D721Med (cell line): Measurements from ENCODE around the gene ST3GAL4.

Experiments used
- DNase-seq: peaks from one replicate; pipeline ENCODE4 v3.0.0; 2011; ENCODE audit warnings: low spot score; ENCODE audit not compliant: insufficient read length
- FAIRE-seq: peaks from 2 replicates; lab custom pipeline; 2011; peaks lifted over from hg19 to GRCh38; lab: Jason Lieb, UNC
- TF ChIP-seq, protein P1 (sequence below): IDR thresholded peaks from 2 replicates; pipeline ENCODE4 v1.5.1; 2012; ENCODE audit warnings: mild to moderate bottlenecking, control low read depth; ENCODE audit not compliant: insufficient read depth; ENCODE audit errors: missing control alignments

The ST3GAL4 gene

DNA sequence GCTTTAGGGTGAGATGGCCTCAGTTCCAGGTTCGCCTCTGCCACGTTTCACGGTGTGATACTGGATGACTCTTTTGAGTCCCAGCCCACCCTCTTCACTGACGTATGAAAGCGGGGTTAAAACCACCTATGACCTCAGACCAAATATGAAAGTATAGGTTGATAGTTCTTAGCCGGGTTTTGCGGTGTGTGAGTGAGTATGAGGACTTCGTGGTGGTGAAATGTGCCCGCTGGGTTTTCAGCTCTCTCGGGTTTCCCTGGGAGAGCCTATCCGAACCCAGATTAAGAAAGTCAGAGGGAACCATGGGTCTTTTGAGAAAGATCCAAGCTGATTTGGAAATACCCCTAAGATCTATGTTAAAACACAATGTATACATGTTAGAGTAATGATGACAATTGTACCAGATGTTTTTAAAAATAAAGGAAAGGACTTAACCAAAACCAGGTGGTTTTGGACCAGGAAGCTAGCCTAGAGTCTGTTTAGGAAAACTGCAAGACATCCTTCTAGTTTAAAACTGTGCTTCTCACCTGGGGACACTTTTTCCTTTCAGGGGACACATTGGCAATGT lies 25.8 kb upstream of the ST3GAL4 start:
- DNase-seq: no peak
- no peak for FAIRE-seq

DNA sequence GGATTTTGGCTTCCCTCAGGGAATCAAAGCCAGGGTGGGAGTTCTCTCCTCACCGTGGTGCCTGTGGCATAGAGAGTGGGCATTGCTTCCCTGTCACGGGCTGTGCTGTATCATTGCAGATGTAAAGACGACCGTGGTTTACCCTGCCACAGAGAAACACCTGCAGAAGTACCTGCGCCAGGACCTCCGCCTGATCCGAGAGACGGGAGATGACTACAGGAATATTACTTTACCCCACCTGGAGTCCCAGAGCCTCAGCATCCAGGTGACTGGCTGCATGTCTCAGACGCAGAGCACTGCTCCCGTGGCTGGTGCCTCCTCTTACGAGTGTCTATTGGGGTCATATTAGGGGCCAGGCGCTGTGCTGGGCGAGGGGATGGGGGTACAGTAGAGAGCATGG lies 24.2 kb upstream of the ST3GAL4 start:
- DNase-seq (no peak), FAIRE-seq (no peak)
- TF ChIP-seq, protein P1, sequence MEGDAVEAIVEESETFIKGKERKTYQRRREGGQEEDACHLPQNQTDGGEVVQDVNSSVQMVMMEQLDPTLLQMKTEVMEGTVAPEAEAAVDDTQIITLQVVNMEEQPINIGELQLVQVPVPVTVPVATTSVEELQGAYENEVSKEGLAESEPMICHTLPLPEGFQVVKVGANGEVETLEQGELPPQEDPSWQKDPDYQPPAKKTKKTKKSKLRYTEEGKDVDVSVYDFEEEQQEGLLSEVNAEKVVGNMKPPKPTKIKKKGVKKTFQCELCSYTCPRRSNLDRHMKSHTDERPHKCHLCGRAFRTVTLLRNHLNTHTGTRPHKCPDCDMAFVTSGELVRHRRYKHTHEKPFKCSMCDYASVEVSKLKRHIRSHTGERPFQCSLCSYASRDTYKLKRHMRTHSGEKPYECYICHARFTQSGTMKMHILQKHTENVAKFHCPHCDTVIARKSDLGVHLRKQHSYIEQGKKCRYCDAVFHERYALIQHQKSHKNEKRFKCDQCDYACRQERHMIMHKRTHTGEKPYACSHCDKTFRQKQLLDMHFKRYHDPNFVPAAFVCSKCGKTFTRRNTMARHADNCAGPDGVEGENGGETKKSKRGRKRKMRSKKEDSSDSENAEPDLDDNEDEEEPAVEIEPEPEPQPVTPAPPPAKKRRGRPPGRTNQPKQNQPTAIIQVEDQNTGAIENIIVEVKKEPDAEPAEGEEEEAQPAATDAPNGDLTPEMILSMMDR: no peak

More for the DNA sequence above, 25.8 kb upstream of the ST3GAL4 start:
- TF ChIP-seq, protein P1: no peak

DNA sequence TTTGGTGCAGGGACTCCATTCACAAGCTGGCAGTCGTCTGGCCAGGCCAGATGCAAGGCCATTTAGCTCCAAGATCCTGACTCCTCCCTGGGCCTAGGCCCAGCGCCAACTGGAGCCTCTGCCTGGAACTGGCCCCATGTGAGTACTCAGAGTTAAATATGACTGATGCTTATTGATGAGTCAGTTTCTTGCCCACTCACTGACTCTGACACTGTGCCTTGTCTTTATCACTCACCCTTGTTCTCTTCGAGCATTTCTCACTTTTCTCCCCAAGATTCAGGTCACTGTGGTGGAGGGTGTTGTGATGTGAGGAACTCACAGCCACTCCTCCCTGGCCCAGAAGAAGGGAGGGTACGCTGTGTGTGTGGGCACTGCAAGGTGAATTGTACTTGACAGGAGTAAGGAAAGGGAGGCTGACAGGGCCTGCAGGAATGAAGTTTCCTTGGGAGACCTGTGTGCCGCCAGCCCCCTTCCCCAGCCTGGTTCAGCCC lies 23.2 kb upstream of the ST3GAL4 start:
- TF ChIP-seq, protein P1: no peak
- DNase-seq: no peak
- FAIRE-seq: no peak

DNA sequence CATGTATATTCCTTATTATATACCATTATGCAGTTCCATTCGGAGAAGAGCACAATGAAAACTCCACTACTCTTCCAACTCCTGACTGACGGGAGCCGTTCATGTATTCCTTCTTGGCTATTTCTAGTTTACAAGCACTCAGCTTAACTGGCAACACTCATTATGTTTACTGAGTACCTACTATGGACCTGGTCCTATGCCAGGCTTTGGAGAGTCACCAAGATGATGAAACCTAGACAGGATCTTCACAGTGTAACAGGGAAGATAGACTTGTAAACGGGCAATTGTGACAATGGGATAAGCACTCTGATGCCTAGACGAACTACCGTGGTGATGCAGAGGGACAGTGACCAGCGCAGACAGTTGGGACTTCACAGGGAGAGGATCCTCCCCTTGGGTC lies 22.3 kb upstream of the ST3GAL4 start:
- DNase-seq (no peak), FAIRE-seq (no peak)
- TF ChIP-seq, protein P1: no peak

DNA sequence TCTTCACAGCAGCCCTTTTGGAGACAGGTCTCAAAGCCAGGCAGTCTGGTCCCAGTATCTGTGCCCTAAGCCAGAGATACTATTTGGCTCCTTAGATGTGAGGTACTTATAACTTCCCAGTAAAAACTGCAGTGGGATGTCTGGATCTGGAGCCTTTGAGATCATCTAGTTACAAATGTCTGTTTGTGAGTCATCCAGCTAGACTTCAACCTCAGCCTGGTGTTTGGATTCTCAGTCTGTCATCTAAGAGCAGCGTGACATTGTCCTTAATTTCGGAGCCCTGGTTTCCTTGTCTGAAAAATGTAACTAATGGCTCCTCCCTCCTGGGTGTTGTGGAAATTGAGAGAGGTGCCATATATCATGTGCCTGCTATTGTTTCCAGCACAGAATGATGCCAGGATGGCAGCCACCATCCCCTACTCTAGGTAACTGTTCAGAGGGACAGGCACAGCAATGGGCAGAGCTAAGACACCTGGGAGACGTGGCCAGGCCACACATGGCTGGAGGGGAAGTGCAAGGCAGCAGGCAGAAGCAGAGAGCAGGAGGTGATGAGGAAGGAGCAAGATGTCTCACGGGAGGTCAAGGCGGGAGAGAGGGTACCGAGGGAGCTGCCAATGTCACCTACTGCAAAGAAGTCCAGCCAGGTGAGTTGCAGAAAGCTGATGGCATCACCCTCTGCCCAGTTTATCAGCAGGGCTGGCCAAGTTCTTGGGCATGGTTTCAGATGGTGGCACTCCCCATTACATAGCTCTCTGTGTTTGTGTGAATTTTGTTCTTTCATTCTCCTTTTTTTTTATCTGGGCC lies 20.6 kb upstream of the ST3GAL4 start:
- DNase-seq (no peak), FAIRE-seq (no peak)
- TF ChIP-seq, protein P1: no peak

DNA sequence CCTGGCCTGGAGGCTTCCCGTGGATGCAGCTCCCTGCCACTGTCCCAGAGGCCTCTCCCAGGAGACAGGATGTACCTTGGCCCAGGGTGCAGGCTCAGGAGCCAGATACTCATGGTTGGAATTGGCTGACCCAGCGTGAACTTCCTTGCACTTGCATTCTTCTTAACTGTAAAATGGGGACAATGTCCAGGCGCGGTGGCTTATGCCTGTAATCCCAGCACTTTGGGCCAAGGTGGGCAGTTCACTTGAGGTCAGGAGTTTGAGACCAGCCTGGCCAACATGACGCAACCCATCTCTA lies 20.1 kb upstream of the ST3GAL4 start:
- no peak for FAIRE-seq
- TF ChIP-seq, protein P1: no peak

DNA sequence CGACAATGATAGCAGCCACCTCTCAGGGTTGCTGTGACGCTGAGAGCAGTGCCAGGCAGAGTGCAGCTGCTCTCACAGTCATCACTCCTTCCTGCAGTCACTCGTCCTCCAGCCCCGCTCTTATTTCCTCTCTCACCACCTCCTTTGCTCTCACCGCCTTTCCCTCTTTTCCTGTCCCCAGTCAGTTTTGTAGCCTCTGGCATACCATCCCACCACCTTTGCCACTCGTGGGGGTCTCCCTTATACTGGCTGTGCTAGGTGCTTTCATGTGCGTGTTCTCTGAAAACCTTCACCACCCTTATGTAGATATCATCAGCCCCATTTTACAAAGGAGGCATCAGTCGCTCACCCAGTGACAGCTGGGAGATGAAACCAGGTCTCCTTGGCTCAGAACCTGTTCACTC lies 19.3 kb upstream of the ST3GAL4 start:
- DNase-seq (no peak), FAIRE-seq (no peak)
- TF ChIP-seq, protein P1: no peak

More for the DNA sequence above, 20.1 kb upstream of the ST3GAL4 start:
- no peak for DNase-seq
